ENCODE measurements around the gene EPHA7.

The EPHA7 gene

DNA sequence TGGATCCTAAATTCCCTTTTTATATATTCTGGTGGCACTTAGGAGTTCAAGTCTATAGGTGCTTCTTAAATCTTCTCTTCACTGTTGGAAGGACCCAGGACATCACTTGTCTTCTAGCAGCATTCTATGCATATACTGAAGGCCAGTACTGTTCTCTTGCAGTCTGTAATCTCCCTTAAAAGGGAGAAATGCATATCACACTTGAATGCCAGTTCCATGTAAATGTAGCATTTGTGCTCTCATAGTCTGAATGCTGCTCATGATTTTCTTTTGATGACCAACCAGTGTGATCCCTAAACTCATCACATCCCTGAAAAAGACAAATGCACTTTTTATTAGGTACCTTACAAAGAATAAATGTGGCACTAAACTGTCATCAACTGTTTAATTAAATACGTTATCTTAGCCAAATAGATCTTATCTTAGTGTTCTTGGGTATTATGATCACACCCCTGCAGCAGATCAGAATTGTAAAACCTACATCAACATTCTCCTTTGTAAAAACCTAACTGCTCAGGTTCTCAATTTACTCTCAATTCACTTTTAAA lies 176.1 kb downstream of the EPHA7 start:
- Histone ChIP-seq H3K4me1 (ENCODE audit: control insufficient read depth, low read length) (no peaks in the 10 kb centered on the region), H3K9me2 (replicated peaks; ENCODE audit: control insufficient read depth, low read length) (no peaks in the 10 kb centered on the region), H4K20me1 (ENCODE audit: control insufficient read depth, insufficient read depth, low read depth, low read length) (no peaks in the 10 kb centered on the region), H3K4me2 (ENCODE audit: low read length) (no peak overlapping the region), H3K79me2 (ENCODE audit: control insufficient read depth, low read length) (no peaks in the 10 kb centered on the region), H3K4me3 (ENCODE audit: low read length) (no peak overlapping the region), H3K36me3 (ENCODE audit: control insufficient read depth, low read length) (no peaks in the 10 kb centered on the region), H3K27ac (ENCODE audit: low read depth, low read length) (no peak overlapping the region), H3F3A (ENCODE audit: control insufficient read depth, insufficient read depth) (no peaks in the 10 kb centered on the region), H3K27me3 (ENCODE audit: control insufficient read depth, low read length) (no peaks in the 10 kb centered on the region), H3K9me3 (ENCODE audit: control insufficient read depth, insufficient read depth, low read length) (no peaks in the 10 kb centered on the region)
- TF ChIP-seq, protein P1, sequence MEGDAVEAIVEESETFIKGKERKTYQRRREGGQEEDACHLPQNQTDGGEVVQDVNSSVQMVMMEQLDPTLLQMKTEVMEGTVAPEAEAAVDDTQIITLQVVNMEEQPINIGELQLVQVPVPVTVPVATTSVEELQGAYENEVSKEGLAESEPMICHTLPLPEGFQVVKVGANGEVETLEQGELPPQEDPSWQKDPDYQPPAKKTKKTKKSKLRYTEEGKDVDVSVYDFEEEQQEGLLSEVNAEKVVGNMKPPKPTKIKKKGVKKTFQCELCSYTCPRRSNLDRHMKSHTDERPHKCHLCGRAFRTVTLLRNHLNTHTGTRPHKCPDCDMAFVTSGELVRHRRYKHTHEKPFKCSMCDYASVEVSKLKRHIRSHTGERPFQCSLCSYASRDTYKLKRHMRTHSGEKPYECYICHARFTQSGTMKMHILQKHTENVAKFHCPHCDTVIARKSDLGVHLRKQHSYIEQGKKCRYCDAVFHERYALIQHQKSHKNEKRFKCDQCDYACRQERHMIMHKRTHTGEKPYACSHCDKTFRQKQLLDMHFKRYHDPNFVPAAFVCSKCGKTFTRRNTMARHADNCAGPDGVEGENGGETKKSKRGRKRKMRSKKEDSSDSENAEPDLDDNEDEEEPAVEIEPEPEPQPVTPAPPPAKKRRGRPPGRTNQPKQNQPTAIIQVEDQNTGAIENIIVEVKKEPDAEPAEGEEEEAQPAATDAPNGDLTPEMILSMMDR (IDR thresholded peaks at IDR 0.05; ENCODE audit: low read depth, low read length, poor library complexity, severe bottlenecking): no peak
- TF ChIP-seq EZH2phosphoT487 (IDR thresholded peaks at IDR 0.05; ENCODE audit: borderline replicate concordance, low read length): no peak

GRCh38 chr6:93242049-93242448 lies 177.3 kb downstream of the EPHA7 start:
- no peaks in the 10 kb centered on the region for H3K9me2 ChIP-seq (replicated peaks; ENCODE audit: control insufficient read depth, low read length)
- no peak overlapping the region for H3K27ac ChIP-seq (ENCODE audit: low read depth, low read length)
- H4K20me1 ChIP-seq (ENCODE audit: control insufficient read depth, insufficient read depth, low read depth, low read length): no peaks in the 10 kb centered on the region
- H3K79me2 ChIP-seq (ENCODE audit: control insufficient read depth, low read length): no peaks in the 10 kb centered on the region
- H3F3A ChIP-seq (ENCODE audit: control insufficient read depth, insufficient read depth): no peaks in the 10 kb centered on the region
- no peaks in the 10 kb centered on the region for H3K9me3 ChIP-seq (ENCODE audit: control insufficient read depth, insufficient read depth, low read length)
- no peaks in the 10 kb centered on the region for H3K27me3 ChIP-seq (ENCODE audit: control insufficient read depth, low read length)
- H3K4me3 ChIP-seq (ENCODE audit: low read length): no peak overlapping the region
- no peaks in the 10 kb centered on the region for H3K36me3 ChIP-seq (ENCODE audit: control insufficient read depth, low read length)
- TF ChIP-seq, protein P1 (IDR thresholded peaks at IDR 0.05; ENCODE audit: low read depth, low read length, poor library complexity, severe bottlenecking): no peak
- TF ChIP-seq EZH2phosphoT487 (IDR thresholded peaks at IDR 0.05; ENCODE audit: borderline replicate concordance, low read length): no peak
- H3K4me1 ChIP-seq (ENCODE audit: control insufficient read depth, low read length): no peaks in the 10 kb centered on the region
- H3K4me2 ChIP-seq (ENCODE audit: low read length): no peak overlapping the region

DNA sequence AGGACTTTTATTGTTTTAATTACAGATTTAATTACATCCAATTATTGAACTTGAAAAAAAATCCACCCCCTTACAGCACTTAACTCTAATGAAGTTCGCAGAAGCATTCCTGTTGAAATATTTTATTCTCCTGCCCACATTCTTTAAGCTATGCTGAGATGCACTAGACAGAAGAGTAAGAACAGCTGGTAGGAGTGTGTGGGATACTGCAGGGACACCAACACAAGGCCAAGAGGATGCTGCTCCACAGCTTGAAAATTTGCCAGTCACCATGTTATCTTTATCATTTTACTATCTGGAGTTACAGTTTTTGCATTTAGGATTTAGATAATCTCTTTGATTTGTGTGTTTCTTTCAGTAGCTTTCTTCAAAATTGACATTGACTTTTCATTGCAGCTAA lies 180.7 kb downstream of the EPHA7 start:
- no peaks in the 10 kb centered on the region for H3K27me3 ChIP-seq (ENCODE audit: control insufficient read depth, low read length)
- H3K36me3 ChIP-seq (ENCODE audit: control insufficient read depth, low read length): no peaks in the 10 kb centered on the region
- H4K20me1 ChIP-seq (ENCODE audit: control insufficient read depth, insufficient read depth, low read depth, low read length): no peaks in the 10 kb centered on the region
- no peaks in the 10 kb centered on the region for H3F3A ChIP-seq (ENCODE audit: control insufficient read depth, insufficient read depth)
- no peaks in the 10 kb centered on the region for H3K9me3 ChIP-seq (ENCODE audit: control insufficient read depth, insufficient read depth, low read length)
- no peaks in the 10 kb centered on the region for H3K79me2 ChIP-seq (ENCODE audit: control insufficient read depth, low read length)
- TF ChIP-seq, protein P1 (IDR thresholded peaks at IDR 0.05; ENCODE audit: low read depth, low read length, poor library complexity, severe bottlenecking): no peak
- no peak for TF ChIP-seq EZH2phosphoT487 (IDR thresholded peaks at IDR 0.05; ENCODE audit: borderline replicate concordance, low read length)
- H3K4me3 ChIP-seq (ENCODE audit: low read length): no peak overlapping the region
- H3K9me2 ChIP-seq (replicated peaks; ENCODE audit: control insufficient read depth, low read length): no peaks in the 10 kb centered on the region
- no peak overlapping the region for H3K4me2 ChIP-seq (ENCODE audit: low read length)
- no peaks in the 10 kb centered on the region for H3K4me1 ChIP-seq (ENCODE audit: control insufficient read depth, low read length)
- H3K27ac ChIP-seq (ENCODE audit: low read depth, low read length): no peak overlapping the region

All from DOHH2 (cell line).